OCI-LY3 (cell line): Measurements from ENCODE around the gene AGPAT4.
"Not testable (repeated sequence)": the region's sequence is repeated elsewhere in the genome, so short reads cannot be mapped to it uniquely, and the experiment has no call there.

Source experiments
- H2AFZ ChIP-seq: fragments of 200-600, 300-600 bp; shearing (Covaris generic); 2 replicates; pipeline ENCODE4 v1.6.0; 2014; ENCODE audit warnings: antibody characterized with exemption, low read depth, low read length
- H3K27ac ChIP-seq: fragments of 200-600, 300-600 bp; sonication (generic); 2 replicates; pipeline ENCODE4 v1.5.1; 2014; ENCODE audit warnings: mild to moderate bottlenecking, low read length, moderate library complexity, mixed read lengths
- H3K27me3 ChIP-seq: fragments of 200-600, 300-600 bp; sonication (generic); 2 replicates; pipeline ENCODE4 v1.6.1; 2014; ENCODE audit warnings: low read depth, low read length, mixed read lengths
- H3K36me3 ChIP-seq: fragments of 200-600, 300-600 bp; sonication (generic); replicated peaks from 2 replicates; pipeline ENCODE3; 2014; ENCODE audit warnings: low read depth, low read length, mixed read lengths
- H3K4me1 ChIP-seq: fragments of 300-600, 200-600 bp; sonication (generic); 2 replicates; pipeline ENCODE4 v1.6.1; 2014; ENCODE audit warnings: low read length, mixed read lengths
- H3K4me2 ChIP-seq: fragments of 200-600, 300-600 bp; sonication (generic); 2 replicates; pipeline ENCODE4 v1.6.1; 2014; ENCODE audit warnings: low read length, mixed read lengths
- H3K4me3 ChIP-seq: fragments of 300-600, 200-600 bp; sonication (generic); 2 replicates; pipeline ENCODE4 v1.5.1; 2014; ENCODE audit warnings: antibody characterized with exemption, mild to moderate bottlenecking, low read length, moderate library complexity
- H3K79me2 ChIP-seq: fragments of 300-600, 200-600 bp; shearing (Covaris generic); 2 replicates; pipeline ENCODE4 v1.6.1; 2014; ENCODE audit warnings: mild to moderate bottlenecking, low read length, mixed read lengths
- H3K9ac ChIP-seq: fragments of 300-600, 200-600 bp; shearing (Covaris generic); 2 replicates; pipeline ENCODE4 v1.6.0; 2014; ENCODE audit warnings: mild to moderate bottlenecking, low read length, moderate library complexity
- H3K9me3 ChIP-seq: fragments of 200-600, 300-600 bp; shearing (Covaris generic); 2 replicates; pipeline ENCODE4 v1.6.1; 2014; ENCODE audit warnings: low read length, mixed read lengths; ENCODE audit not compliant: insufficient read depth
- H4K20me1 ChIP-seq: fragments of 200-600, 300-600 bp; sonication (generic); 2 replicates; pipeline ENCODE4 v1.6.1; 2016; ENCODE audit warnings: low read length, mixed read lengths; ENCODE audit not compliant: insufficient read depth
- CTCF ChIP-seq: fragments of 200-600, 300-600 bp; sonication (generic); IDR thresholded peaks from 2 replicates; pipeline ENCODE4 v1.5.1; 2014; ENCODE audit warnings: antibody characterized with exemption, low read length, low read depth
- EZH2phosphoT487 ChIP-seq: fragments of 200-600 bp; shearing (Covaris generic); IDR thresholded peaks from 2 replicates; pipeline ENCODE4 v1.6.1; 2018; ENCODE audit warnings: antibody characterized with exemption, mixed run types, low read depth

Gene AGPAT4

GRCh38 chr6:161273752-161274487 is at the start of gene AGPAT4:
TSS of gene AGPAT4 (minus strand) at chr6:161274061. CDS start at chr6:161232213, 41,848 bp downstream.
- Histone ChIP-seq H3K36me3 (no peaks in the 10 kb centered on the region), H4K20me1 (no peaks in the 10 kb centered on the region), H3K27me3 (no peaks in the 10 kb centered on the region), H3K9ac (peak within 1 kb of the TSS; percentile 54), H3K27ac (peak within 1 kb of the TSS; percentile 22; the same call in 1 of the 2 replicates), H3K4me3 (peak within 1 kb of the TSS; percentile 81), H2AFZ (peak within 1 kb of the TSS; percentile 76), H3K79me2 (no peaks in the 10 kb centered on the region), H3K4me2 (peak within 1 kb of the TSS; percentile 83), H3K9me3 (no peaks in the 10 kb centered on the region), H3K4me1 (peaks cover 10% of the 10 kb centered on the region)
- no peak for TF ChIP-seq EZH2phosphoT487
- no peak for TF ChIP-seq CTCF

- H3K9me3 ChIP-seq = no peaks in the 10 kb centered on the region
- H3K4me3 ChIP-seq = no peak overlapping the region
- no peak overlapping the region for H3K27ac ChIP-seq
- H4K20me1 ChIP-seq = no peaks in the 10 kb centered on the region
- H3K4me1 ChIP-seq = no peaks in the 10 kb centered on the region
- H3K79me2 ChIP-seq = no peaks in the 10 kb centered on the region
- H3K9ac ChIP-seq = no peak overlapping the region
- no peak overlapping the region for H3K4me2 ChIP-seq
- H3K27me3 ChIP-seq = no peaks in the 10 kb centered on the region
- no peak overlapping the region for H2AFZ ChIP-seq
- TF ChIP-seq CTCF = no peak
- TF ChIP-seq EZH2phosphoT487 = no peak
- H3K36me3 ChIP-seq = no peaks in the 10 kb centered on the region
Measured at GRCh38 chr6:161319231-161319630, 45.4 kb upstream of the AGPAT4 start.

GRCh38 chr6:161318456-161318855 is 44.6 kb upstream of the AGPAT4 start:
- Histone ChIP-seq H3K9me3 (no peaks in the 10 kb centered on the region), H3K36me3 (no peaks in the 10 kb centered on the region), H3K27ac (no peak overlapping the region), H3K4me2 (no peak overlapping the region), H3K4me1 (no peaks in the 10 kb centered on the region), H3K79me2 (no peaks in the 10 kb centered on the region), H3K9ac (no peak overlapping the region), H4K20me1 (no peaks in the 10 kb centered on the region), H2AFZ (no peak overlapping the region), H3K27me3 (no peaks in the 10 kb centered on the region), H3K4me3 (no peak overlapping the region)
- TF ChIP-seq EZH2phosphoT487 (no peak), CTCF (no peak)

GRCh38 chr6:161316531-161316930 is 42.7 kb upstream of the AGPAT4 start:
- H4K20me1 ChIP-seq = no peaks in the 10 kb centered on the region
- no peak overlapping the region for H2AFZ ChIP-seq
- no peak overlapping the region for H3K4me2 ChIP-seq
- no peaks in the 10 kb centered on the region for H3K36me3 ChIP-seq
- no peaks in the 10 kb centered on the region for H3K9me3 ChIP-seq
- no peak overlapping the region for H3K27ac ChIP-seq
- TF ChIP-seq CTCF (no peak), EZH2phosphoT487 (no peak)
- H3K9ac ChIP-seq = no peak overlapping the region
- no peak overlapping the region for H3K4me3 ChIP-seq
- no peaks in the 10 kb centered on the region for H3K4me1 ChIP-seq
- H3K79me2 ChIP-seq = no peaks in the 10 kb centered on the region
- H3K27me3 ChIP-seq = no peaks in the 10 kb centered on the region

- H3K4me1 ChIP-seq, H3K9me3 ChIP-seq, H3K27me3 ChIP-seq, H3K79me2 ChIP-seq, H3K27ac ChIP-seq, H4K20me1 ChIP-seq, H3K4me2 ChIP-seq, H3K9ac ChIP-seq, H3K4me3 ChIP-seq, H3K36me3 ChIP-seq, H2AFZ ChIP-seq: not testable (repeated sequence)
Measured at GRCh38 chr6:161315246-161315917, 41.5 kb upstream of the AGPAT4 start.

- H3K4me1 ChIP-seq, H3K9ac ChIP-seq, H2AFZ ChIP-seq, H3K9me3 ChIP-seq, H3K4me2 ChIP-seq, H3K4me3 ChIP-seq, H3K79me2 ChIP-seq, H3K27me3 ChIP-seq, H3K27ac ChIP-seq, H3K36me3 ChIP-seq, H4K20me1 ChIP-seq: not testable (repeated sequence)
Measured at GRCh38 chr6:161314541-161315245, 40.8 kb upstream of the AGPAT4 start.
